Hepatocyte (in vitro differentiated cells): ENCODE measurements around the gene ZMIZ1.

Experiments
- EZH2 ChIP-seq: fragments of 200-600 bp; sonication (generic); IDR thresholded peaks from 2 replicates; pipeline ENCODE4 v1.6.1; 2016; ENCODE audit warnings: antibody characterized with exemption, mild to moderate bottlenecking, borderline replicate concordance
- TF ChIP-seq, protein P1 (sequence below): fragments of 200-600 bp; sonication (generic); IDR thresholded peaks from 2 replicates; pipeline ENCODE4 v1.5.1; 2016; ENCODE audit warnings: antibody characterized with exemption, mild to moderate bottlenecking; ENCODE audit not compliant: poor library complexity

DNA sequence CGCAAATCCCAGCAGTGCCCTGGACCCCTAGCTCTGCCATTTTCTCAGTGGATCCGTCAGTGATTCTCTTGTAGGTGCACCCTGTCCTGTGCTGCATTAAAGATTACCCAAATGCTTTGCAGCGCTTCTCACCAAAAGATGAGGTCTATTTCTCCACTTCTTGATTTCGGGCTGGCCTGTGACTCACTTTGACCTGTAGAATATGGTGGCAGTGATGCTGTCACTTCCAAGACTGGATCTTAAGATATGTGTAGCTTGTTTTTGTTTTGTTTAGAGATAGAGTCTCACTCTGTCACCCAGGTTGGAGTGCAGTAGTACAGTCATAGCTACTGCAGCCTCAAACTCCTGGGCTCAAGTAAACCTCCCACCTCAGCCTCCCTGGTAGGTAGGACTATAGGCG is 37.0 kb upstream of the ZMIZ1 start:
- no peak for TF ChIP-seq EZH2
- TF ChIP-seq, protein P1, sequence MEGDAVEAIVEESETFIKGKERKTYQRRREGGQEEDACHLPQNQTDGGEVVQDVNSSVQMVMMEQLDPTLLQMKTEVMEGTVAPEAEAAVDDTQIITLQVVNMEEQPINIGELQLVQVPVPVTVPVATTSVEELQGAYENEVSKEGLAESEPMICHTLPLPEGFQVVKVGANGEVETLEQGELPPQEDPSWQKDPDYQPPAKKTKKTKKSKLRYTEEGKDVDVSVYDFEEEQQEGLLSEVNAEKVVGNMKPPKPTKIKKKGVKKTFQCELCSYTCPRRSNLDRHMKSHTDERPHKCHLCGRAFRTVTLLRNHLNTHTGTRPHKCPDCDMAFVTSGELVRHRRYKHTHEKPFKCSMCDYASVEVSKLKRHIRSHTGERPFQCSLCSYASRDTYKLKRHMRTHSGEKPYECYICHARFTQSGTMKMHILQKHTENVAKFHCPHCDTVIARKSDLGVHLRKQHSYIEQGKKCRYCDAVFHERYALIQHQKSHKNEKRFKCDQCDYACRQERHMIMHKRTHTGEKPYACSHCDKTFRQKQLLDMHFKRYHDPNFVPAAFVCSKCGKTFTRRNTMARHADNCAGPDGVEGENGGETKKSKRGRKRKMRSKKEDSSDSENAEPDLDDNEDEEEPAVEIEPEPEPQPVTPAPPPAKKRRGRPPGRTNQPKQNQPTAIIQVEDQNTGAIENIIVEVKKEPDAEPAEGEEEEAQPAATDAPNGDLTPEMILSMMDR, result no peak
